BE2C (cell line): ENCODE measurements around the gene RFPL1.

Source experiments
- DNase-seq: peaks from one replicate; pipeline ENCODE4 v3.0.0-alpha.2; 2020
- H3K27me3 ChIP-seq: fragments of 250-450 bp; sonication (Bioruptor Pico); 2 replicates; pipeline ENCODE4 v1.5.1; 2020; ENCODE audit warnings: mild to moderate bottlenecking
- H3K36me3 ChIP-seq: fragments of 250-450 bp; sonication (Bioruptor Pico); 2 replicates; pipeline ENCODE4 v1.5.1; 2020; ENCODE audit warnings: mild to moderate bottlenecking
- H3K4me1 ChIP-seq: fragments of 250-450 bp; sonication (Bioruptor Pico); 2 replicates; pipeline ENCODE4 v1.5.1; 2020
- H3K4me3 ChIP-seq: 2 replicates; pipeline ENCODE4 v1.5.1; 2011; ENCODE audit warnings: low read depth, low read length
- H3K9me3 ChIP-seq: fragments of 250-450 bp; sonication (Bioruptor Pico); 2 replicates; pipeline ENCODE4 v1.5.1; 2020
- CTCF ChIP-seq: IDR thresholded peaks from 2 replicates; pipeline ENCODE4 v1.5.1; 2012; ENCODE audit warnings: mild to moderate bottlenecking, low read depth, low read length

RFPL1 gene

DNA sequence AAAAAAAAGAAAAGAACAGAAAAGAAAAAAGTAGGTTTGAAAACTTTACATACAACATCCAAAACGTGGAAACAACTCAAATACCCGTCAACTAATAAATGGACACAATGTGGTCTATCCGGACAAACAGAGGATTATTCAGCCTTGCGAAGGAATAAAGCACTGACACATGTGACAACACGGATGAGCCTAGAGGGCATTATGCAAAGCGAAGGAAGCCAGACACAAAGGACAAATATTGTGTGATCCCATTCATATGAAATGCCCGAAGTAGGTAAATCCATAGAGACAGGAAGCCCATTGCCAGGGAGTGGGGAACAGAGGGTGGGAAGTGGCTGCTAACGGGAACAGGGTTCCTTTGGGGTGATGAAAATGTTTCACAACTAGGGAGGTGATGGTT is 11.8 kb downstream of the RFPL1 start:
- DNase-seq: no peak
- H3K9me3 ChIP-seq: no peaks in the 10 kb centered on the region
- no peaks in the 10 kb centered on the region for H3K4me1 ChIP-seq
- TF ChIP-seq CTCF: no peak
- H3K27me3 ChIP-seq: no peaks in the 10 kb centered on the region
- H3K4me3 ChIP-seq: no peak overlapping the region
- H3K36me3 ChIP-seq: no peaks in the 10 kb centered on the region

DNA sequence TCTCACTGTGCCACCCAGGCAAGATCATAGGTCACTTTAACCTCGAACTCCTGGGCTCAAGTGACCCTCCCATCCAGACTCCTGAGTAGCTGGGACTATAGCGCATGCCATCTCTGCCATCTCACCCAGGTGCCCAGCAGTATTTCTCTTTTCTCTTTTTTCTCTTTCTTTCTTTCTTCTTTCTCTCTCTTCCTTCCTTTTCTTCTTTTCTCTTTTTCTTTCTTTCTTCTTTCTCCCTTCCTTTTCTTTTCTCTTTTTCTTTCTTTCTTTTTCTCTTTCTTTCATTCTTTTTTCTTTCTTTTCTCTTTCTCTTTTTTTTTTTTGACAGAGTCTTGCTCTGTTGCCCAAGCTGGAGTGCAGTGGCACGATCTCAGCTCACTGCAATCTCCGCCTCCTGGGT is 13.5 kb downstream of the RFPL1 start:
- no peaks in the 10 kb centered on the region; the same call in 1 of the 2 replicates for H3K4me1 ChIP-seq
- TF ChIP-seq CTCF: no peak
- no peak overlapping the region for H3K4me3 ChIP-seq
- H3K36me3 ChIP-seq: no peaks in the 10 kb centered on the region
- no peaks in the 10 kb centered on the region for H3K9me3 ChIP-seq
- no peaks in the 10 kb centered on the region for H3K27me3 ChIP-seq
- no peak for DNase-seq

GRCh38 chr22:29454276-29454675 is 15.9 kb downstream of the RFPL1 start:
- no peak for DNase-seq
- no peak overlapping the region for H3K4me3 ChIP-seq
- TF ChIP-seq CTCF: no peak
- H3K9me3 ChIP-seq: no peaks in the 10 kb centered on the region
- H3K27me3 ChIP-seq: no peaks in the 10 kb centered on the region
- no peaks in the 10 kb centered on the region for H3K36me3 ChIP-seq
- H3K4me1 ChIP-seq: no peaks in the 10 kb centered on the region; the same call in 1 of the 2 replicates

- Histone ChIP-seq H3K4me3 (no peak overlapping the region), H3K36me3 (no peaks in the 10 kb centered on the region)
Measured at GRCh38 chr22:29456211-29456671, 17.9 kb downstream of the RFPL1 start.

DNA sequence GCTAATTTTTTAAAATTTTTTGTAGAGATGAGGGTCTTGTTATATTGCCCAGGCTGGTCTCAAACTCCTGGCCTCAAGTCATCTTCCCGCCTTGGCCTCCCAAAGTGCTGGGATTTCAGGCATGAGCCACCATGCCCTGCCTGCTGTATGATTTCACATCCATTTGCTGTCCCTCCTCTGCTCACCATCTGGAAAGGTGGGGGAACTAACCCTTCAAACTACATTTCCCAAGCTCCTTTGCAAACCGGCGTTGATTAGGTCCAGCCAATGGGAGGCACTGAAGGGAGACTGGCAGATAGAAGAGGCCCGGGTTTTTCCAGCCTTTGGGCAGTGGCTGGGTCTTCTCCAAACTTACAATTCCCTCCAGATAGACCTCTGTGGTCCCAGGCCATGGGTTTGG is 19.3 kb downstream of the RFPL1 start:
- peak; percentile 71 for DNase-seq
- Histone ChIP-seq H3K4me3 (no peak overlapping the region), H3K36me3 (no peaks in the 10 kb centered on the region), H3K4me1 (no peaks in the 10 kb centered on the region; the same call in 1 of the 2 replicates), H3K27me3 (no peaks in the 10 kb centered on the region), H3K9me3 (no peaks in the 10 kb centered on the region)
- no peak for TF ChIP-seq CTCF

More at GRCh38 chr22:29456211-29456671, 17.9 kb downstream of the RFPL1 start:
- DNase-seq: no peak
- no peaks in the 10 kb centered on the region; the same call in 1 of the 2 replicates for H3K4me1 ChIP-seq
- no peak for TF ChIP-seq CTCF
- H3K27me3 ChIP-seq: no peaks in the 10 kb centered on the region
- no peaks in the 10 kb centered on the region for H3K9me3 ChIP-seq

- TF ChIP-seq CTCF: no peak
- DNase-seq: no peak
- Histone ChIP-seq H3K4me3 (no peak overlapping the region), H3K4me1 (no peaks in the 10 kb centered on the region; the same call in 1 of the 2 replicates), H3K9me3 (no peaks in the 10 kb centered on the region), H3K27me3 (no peaks in the 10 kb centered on the region), H3K36me3 (no peaks in the 10 kb centered on the region)
Measured at GRCh38 chr22:29458551-29458950, 20.2 kb downstream of the RFPL1 start.
